ENCODE measurements around the gene FICD. TPM values are rescaled to one million over a fixed set of nuclear protein-coding genes. Genes with fewer than 3 reads are reported as not detected.

The FICD gene
- total RNA-seq, 2 donors from 2014 or later: 8.2 to 10.7 TPM

DNA sequence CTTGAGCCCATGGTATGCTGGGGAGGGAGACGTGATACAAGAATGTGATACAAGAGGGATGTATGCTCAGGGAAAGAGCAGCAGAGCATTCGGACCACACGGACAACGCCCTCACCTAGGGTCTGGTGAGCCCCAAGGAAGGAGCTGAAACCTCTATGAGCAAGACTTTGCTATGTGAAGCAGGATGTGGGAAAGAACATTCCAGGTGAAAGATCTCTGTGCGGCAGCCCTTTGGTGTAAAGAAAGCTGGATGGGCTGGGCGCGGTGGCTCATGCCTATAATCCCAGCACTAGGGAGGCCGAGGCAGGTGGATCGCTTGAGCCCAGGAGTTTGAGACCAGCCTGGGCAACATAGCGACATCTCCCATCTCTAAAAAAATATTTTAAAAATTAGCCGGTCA lies 16.9 kb upstream of the FICD start:
- DNase-seq (ENCODE audit: low spot score): no peak
- H3K27ac ChIP-seq: no peak overlapping the region
- WGBS: 84% methylated on average over 11 of the region's 11 CpGs
- intact Hi-C loops (cut with DNase I): no loop called here
- H3K4me3 ChIP-seq: no peak overlapping the region
- no peak for TF ChIP-seq POLR2A (IDR thresholded peaks at IDR 0.05)
- TF ChIP-seq, protein P1, sequence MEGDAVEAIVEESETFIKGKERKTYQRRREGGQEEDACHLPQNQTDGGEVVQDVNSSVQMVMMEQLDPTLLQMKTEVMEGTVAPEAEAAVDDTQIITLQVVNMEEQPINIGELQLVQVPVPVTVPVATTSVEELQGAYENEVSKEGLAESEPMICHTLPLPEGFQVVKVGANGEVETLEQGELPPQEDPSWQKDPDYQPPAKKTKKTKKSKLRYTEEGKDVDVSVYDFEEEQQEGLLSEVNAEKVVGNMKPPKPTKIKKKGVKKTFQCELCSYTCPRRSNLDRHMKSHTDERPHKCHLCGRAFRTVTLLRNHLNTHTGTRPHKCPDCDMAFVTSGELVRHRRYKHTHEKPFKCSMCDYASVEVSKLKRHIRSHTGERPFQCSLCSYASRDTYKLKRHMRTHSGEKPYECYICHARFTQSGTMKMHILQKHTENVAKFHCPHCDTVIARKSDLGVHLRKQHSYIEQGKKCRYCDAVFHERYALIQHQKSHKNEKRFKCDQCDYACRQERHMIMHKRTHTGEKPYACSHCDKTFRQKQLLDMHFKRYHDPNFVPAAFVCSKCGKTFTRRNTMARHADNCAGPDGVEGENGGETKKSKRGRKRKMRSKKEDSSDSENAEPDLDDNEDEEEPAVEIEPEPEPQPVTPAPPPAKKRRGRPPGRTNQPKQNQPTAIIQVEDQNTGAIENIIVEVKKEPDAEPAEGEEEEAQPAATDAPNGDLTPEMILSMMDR (IDR thresholded peaks at IDR 0.05): no peak
- TF ChIP-seq POLR2AphosphoS5 (IDR thresholded peaks at IDR 0.05): no peak
- no peaks in the 10 kb centered on the region for H3K4me1 ChIP-seq (replicated peaks)
- no peaks in the 10 kb centered on the region for H3K27me3 ChIP-seq (replicated peaks; ENCODE audit: insufficient read depth)
- no peaks in the 10 kb centered on the region for H3K9me3 ChIP-seq
- no peaks in the 10 kb centered on the region for H3K36me3 ChIP-seq

DNA sequence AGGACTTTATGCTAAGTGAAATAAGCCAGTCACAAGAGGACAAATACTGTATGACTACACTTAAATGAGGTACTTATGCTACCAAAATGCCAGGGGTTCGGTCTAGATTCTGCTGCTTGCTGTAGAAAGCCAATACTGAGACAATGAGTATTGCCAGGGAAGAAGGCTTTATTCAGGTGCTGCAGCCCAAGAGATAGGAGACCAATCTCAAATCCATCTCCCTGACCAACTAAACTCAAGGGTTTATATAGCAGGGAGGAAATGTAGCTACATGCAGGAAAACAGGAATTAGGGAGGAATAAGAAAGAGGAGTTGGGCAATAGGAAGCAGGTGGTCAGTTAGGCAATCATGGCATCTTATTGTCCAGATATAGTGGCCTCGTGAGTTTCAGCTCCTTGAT lies 12.2 kb upstream of the FICD start:
- no peak overlapping the region for H3K4me3 ChIP-seq
- intact Hi-C loops (cut with DNase I): no loop called here
- TF ChIP-seq, protein P1 (IDR thresholded peaks at IDR 0.05): no peak
- TF ChIP-seq POLR2A (IDR thresholded peaks at IDR 0.05): no peak
- no peak for TF ChIP-seq POLR2AphosphoS5 (IDR thresholded peaks at IDR 0.05)
- H3K27ac ChIP-seq: no peak overlapping the region
- H3K4me1 ChIP-seq (replicated peaks): no peaks in the 10 kb centered on the region
- no peak for DNase-seq (ENCODE audit: low spot score)
- H3K36me3 ChIP-seq: no peaks in the 10 kb centered on the region
- WGBS: 80% methylated on average over 2 of the region's 2 CpGs
- H3K9me3 ChIP-seq: no peaks in the 10 kb centered on the region
- H3K27me3 ChIP-seq (replicated peaks; ENCODE audit: insufficient read depth): no peaks in the 10 kb centered on the region

DNA sequence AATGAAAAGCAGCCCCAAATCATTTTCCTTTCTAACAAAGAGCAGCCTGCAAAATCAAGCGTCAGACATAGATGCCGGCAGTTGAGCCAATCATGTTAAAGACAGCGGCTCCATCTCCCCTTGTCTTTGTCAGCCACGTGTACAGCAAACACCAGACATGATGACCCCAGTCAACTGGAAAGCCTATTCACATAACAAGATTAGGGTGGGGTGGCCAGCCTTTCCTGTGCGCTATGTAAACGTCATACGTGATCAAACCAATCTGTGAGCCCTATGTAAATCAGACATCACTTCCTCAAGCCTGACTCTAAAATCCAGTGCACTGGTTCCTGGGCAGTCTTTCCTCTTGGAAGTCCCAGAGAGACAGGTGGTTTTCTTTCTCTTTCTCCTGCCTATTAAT lies 9.9 kb upstream of the FICD start:
- TF ChIP-seq, protein P1 (IDR thresholded peaks at IDR 0.05): no peak
- no peak for TF ChIP-seq POLR2AphosphoS5 (IDR thresholded peaks at IDR 0.05)
- TF ChIP-seq POLR2A (IDR thresholded peaks at IDR 0.05): no peak
- Histone ChIP-seq H3K9me3 (no peaks in the 10 kb centered on the region), H3K27ac (no peak overlapping the region), H3K27me3 (replicated peaks; ENCODE audit: insufficient read depth) (no peaks in the 10 kb centered on the region), H3K4me3 (no peak overlapping the region), H3K4me1 (replicated peaks) (no peaks in the 10 kb centered on the region), H3K36me3 (no peaks in the 10 kb centered on the region)
- intact Hi-C loops (cut with DNase I): no loop called here
- 59% methylated on average over 7 of the region's 7 CpGs for WGBS
- DNase-seq (ENCODE audit: low spot score): no peak

DNA sequence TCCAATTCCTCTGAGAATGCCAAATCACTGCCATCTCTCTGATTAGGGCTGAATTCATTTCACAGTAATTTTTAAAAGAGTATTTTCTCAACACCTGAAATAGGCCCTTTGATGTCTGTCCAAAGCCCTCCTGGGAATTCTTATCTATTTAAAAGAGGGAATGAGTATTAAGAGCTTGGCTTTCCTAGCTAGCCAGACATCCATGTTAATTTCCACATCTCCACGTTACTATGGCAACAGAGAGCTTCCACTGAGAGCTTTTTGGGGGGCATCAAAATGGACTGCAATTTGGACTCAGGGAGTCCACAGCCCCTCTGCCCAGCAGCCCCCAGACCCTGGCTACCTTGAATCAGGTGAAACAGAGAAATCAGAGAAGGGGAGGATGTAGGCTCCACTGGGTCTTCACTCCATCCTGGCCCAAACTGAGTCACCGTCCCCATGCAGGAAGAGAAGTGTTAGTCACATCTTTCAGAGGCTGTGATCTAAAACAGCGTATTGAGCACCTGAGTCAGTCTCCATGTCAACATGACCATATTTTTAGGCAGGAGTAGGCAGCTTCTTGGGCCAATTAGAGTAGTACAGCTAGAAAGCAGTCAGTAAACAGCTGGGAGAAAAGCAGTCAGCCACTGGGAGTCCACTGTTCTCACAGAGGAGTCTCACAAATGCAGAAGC lies 7.0 kb upstream of the FICD start:
- no peaks in the 10 kb centered on the region for H3K27me3 ChIP-seq (replicated peaks; ENCODE audit: insufficient read depth)

More for the DNA sequence above, 7.0 kb upstream of the FICD start:
- no peak for DNase-seq (ENCODE audit: low spot score)
- no peak overlapping the region for H3K27ac ChIP-seq
- TF ChIP-seq, protein P1 (IDR thresholded peaks at IDR 0.05): no peak
- TF ChIP-seq POLR2A (IDR thresholded peaks at IDR 0.05) (no peak), POLR2AphosphoS5 (IDR thresholded peaks at IDR 0.05) (no peak)
- intact Hi-C loops (cut with DNase I): no loop called here
- no peaks in the 10 kb centered on the region for H3K4me1 ChIP-seq (replicated peaks)
- WGBS: 73% methylated on average over 3 of the region's 3 CpGs
- H3K4me3 ChIP-seq: no peak overlapping the region
- no peaks in the 10 kb centered on the region for H3K36me3 ChIP-seq
- no peaks in the 10 kb centered on the region for H3K9me3 ChIP-seq

Data from prostate gland (tissue), 2 donors.